GM23248 (cell line): ENCODE measurements around the gene CDH11. TPM values are rescaled to one million over a fixed set of nuclear protein-coding genes. Genes with fewer than 3 reads are reported as not detected.

Source experiments
- DNase-seq: peaks from one replicate; pipeline ENCODE4 v3.0.0-alpha.2; 2015
- H2AFZ ChIP-seq: fragments of 200-600 bp; sonication (generic); 2 replicates; pipeline ENCODE4 v1.6.1; 2016; ENCODE audit warnings: antibody characterized with exemption
- H3F3A ChIP-seq: fragments of 200-600 bp; sonication (generic); 2 replicates; pipeline ENCODE4 v1.6.1; 2016; ENCODE audit warnings: mild to moderate bottlenecking, antibody characterized with exemption, mixed run types; ENCODE audit not compliant: insufficient read depth
- H3K27ac ChIP-seq: fragments of 200-600 bp; sonication (generic); 2 replicates; pipeline ENCODE4 v1.5.1; 2016; ENCODE audit warnings: mild to moderate bottlenecking
- H3K27me3 ChIP-seq: fragments of 200-600 bp; sonication (generic); replicated peaks from 2 replicates; pipeline ENCODE4 v1.6.1; 2016; ENCODE audit warnings: mild to moderate bottlenecking; ENCODE audit not compliant: insufficient read depth
- H3K36me3 ChIP-seq: fragments of 200-600 bp; sonication (generic); 2 replicates; pipeline ENCODE4 v1.6.1; 2016; ENCODE audit warnings: low read depth, mild to moderate bottlenecking
- H3K4me1 ChIP-seq: fragments of 200-600 bp; sonication (generic); 2 replicates; pipeline ENCODE4 v1.6.1; 2016; ENCODE audit warnings: mild to moderate bottlenecking; ENCODE audit not compliant: insufficient read depth
- H3K4me2 ChIP-seq: fragments of 200-600 bp; sonication (generic); one replicate; pipeline ENCODE4 v1.6.1; 2016; ENCODE audit warnings: mild to moderate bottlenecking; ENCODE audit not compliant: unreplicated experiment
- H3K4me3 ChIP-seq: fragments of 200-600 bp; sonication (generic); 2 replicates; pipeline ENCODE4 v1.5.1; 2016; ENCODE audit warnings: mild to moderate bottlenecking
- H3K79me2 ChIP-seq: fragments of 200-600 bp; sonication (generic); 2 replicates; pipeline ENCODE4 v1.6.1; 2016; ENCODE audit warnings: mild to moderate bottlenecking; ENCODE audit not compliant: insufficient read depth
- H3K9ac ChIP-seq: fragments of 200-600 bp; sonication (generic); 2 replicates; pipeline ENCODE4 v1.6.1; 2016; ENCODE audit warnings: mild to moderate bottlenecking
- H3K9me2 ChIP-seq: fragments of 200-600 bp; sonication (generic); 2 replicates; pipeline ENCODE4 v1.6.1; 2016; ENCODE audit warnings: mixed run types, mild to moderate bottlenecking, moderate library complexity; ENCODE audit not compliant: insufficient read depth
- H3K9me3 ChIP-seq: fragments of 200-600 bp; sonication (generic); one replicate; pipeline ENCODE4 v1.6.1; 2017; ENCODE audit warnings: low read depth
- H4K20me1 ChIP-seq: fragments of 200-600 bp; sonication (generic); 2 replicates; pipeline ENCODE4 v1.6.0; 2016; ENCODE audit not compliant: insufficient read depth
- EZH2 ChIP-seq: fragments of 200-600 bp; sonication (generic); IDR thresholded peaks from 2 replicates; pipeline ENCODE4 v1.6.1; 2018; ENCODE audit warnings: antibody characterized with exemption, mild to moderate bottlenecking; ENCODE audit not compliant: insufficient read depth, poor library complexity, severe bottlenecking
- EZH2phosphoT487 ChIP-seq: fragments of 200-600 bp; sonication (generic); IDR thresholded peaks from 2 replicates; pipeline ENCODE4 v1.6.1; 2018; ENCODE audit warnings: antibody characterized with exemption, moderate library complexity, mild to moderate bottlenecking, low read depth; ENCODE audit not compliant: insufficient read depth
- WGBS, 2 experiments: methylation state at CpG; one replicate each; pipeline ENCODE4 v1.1.6; 2015 to 2017; ENCODE audit warnings: low lambda C conversion rate in 2 of 2, low coverage in 1 of 2; ENCODE audit errors: missing lambda C conversion rate in 2 of 2; 5-methylcytosine and 5-hydroxymethylcytosine counted together
- in situ Hi-C: fragments of 300-500 bp; cut with MboI; formaldehyde crosslinking; loops from 2 replicates; pipeline ENCODE4 v1.15.0; 2020
- polyA plus RNA-seq: library from polyadenylated mRNA; unstranded; fragments of >200 nt; fragmentation: Nextera tagmentation; extraction: Ambion mirVana; gene quantifications from 2 replicates; pipeline ENCODE4 v1.2.1, GENCODE V29; 2016
- total RNA-seq: library from RNA; depleted of rRNA; stranded (reverse); fragments of >200 nt; shearing (Covaris generic); gene quantifications from 2 replicates; pipeline ENCODE4 v1.2.3, GENCODE V29; 2014

Gene CDH11
- total and polyA plus RNA-seq, 2 experiments from 2014 or later = 264 to 525 TPM

DNA sequence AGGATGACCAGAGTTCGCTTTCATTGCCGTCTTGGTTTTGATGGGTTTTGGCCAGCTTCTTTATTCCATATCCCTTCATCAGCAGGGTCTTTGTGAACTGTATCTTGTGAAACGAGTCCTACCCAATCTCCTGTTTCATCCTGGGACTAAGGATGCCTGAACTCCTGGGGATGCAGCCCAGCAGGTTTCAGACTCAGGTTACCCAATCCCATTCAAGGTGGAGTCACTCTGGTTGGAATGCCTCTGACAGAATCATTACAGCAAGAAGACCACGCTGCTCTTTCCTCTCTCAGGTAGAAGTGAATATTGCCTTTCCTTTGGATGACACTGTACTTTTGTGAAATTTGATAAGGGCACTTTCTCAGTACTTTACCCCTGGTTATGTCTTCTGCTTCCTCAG is 98.1 kb downstream of the CDH11 start:
- Histone ChIP-seq H3K79me2 (peaks cover 100% of the 10 kb centered on the region), H3K9ac (no peak overlapping the region), H3K27ac (no peak overlapping the region), H3F3A (peaks cover 45% of the 10 kb centered on the region), H2AFZ (no peak overlapping the region), H3K4me3 (no peak overlapping the region), H3K27me3 (no peaks in the 10 kb centered on the region), H4K20me1 (peaks cover 26% of the 10 kb centered on the region), H3K4me1 (peaks cover 22% of the 10 kb centered on the region; the same call in 1 of the 2 replicates), H3K9me3 (no peaks in the 10 kb centered on the region), H3K9me2 (no peaks in the 10 kb centered on the region), H3K36me3 (peaks cover 19% of the 10 kb centered on the region; the same call in 1 of the 2 replicates), H3K4me2 (no peak overlapping the region)
- TF ChIP-seq EZH2 (no peak), EZH2phosphoT487 (no peak)
- DNase-seq = no peak
- in situ Hi-C loops = no loop called here
- WGBS, 2 experiments = 98% methylated on average over 4 of the region's 4 CpGs

DNA sequence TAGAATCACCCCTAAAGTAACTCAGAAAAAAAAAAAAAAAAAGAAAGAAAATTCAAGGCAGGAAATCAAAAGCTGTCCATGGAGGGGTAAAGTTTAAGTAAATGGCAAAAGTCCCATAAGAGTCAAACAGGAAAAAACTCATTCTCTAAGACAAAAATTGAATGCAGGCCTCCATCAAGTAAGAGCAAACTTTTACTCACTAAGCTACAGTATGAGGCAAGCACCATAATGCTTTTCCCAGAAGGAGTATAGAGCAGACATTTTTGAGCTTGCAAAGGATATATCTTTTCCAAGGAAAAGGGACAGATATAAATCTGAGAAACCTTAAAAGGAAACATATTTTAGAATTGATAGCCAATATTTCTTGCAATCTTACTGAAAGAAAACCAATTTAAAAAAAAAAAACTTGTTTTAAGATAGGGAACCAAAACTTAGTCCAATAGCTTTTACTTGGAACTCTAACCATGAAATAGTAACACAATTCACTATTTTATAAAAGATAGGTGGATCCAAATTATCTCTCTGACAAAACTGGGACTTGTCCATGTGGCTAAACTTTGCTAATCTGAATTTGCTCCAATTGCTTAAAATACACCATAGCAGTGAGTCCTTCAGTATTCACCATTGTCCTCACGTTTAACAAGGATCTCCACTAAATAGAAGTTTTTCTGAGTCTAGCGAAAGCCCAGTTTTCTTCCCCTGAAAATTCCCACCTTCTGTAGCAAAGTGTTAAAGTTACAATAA is 99.8 kb downstream of the CDH11 start:
- no peak for TF ChIP-seq EZH2
- TF ChIP-seq EZH2phosphoT487 = no peak
- Histone ChIP-seq H3K9ac (no peak overlapping the region), H3K9me2 (no peaks in the 10 kb centered on the region), H3K4me3 (no peak overlapping the region), H2AFZ (no peak overlapping the region), H3K36me3 (peaks cover 20% of the 10 kb centered on the region), H3K27me3 (no peaks in the 10 kb centered on the region), H3F3A (peaks cover 52% of the 10 kb centered on the region), H3K27ac (no peak overlapping the region), H4K20me1 (peaks cover 27% of the 10 kb centered on the region), H3K9me3 (no peaks in the 10 kb centered on the region), H3K4me2 (no peak overlapping the region), H3K4me1 (peaks cover 22% of the 10 kb centered on the region; the same call in 1 of the 2 replicates), H3K79me2 (peaks cover 100% of the 10 kb centered on the region)
- in situ Hi-C loops = no loop called here
- no peak for DNase-seq
- WGBS, 2 experiments = 73 to 80% methylated on average over 2 of the region's 2 CpGs

DNA sequence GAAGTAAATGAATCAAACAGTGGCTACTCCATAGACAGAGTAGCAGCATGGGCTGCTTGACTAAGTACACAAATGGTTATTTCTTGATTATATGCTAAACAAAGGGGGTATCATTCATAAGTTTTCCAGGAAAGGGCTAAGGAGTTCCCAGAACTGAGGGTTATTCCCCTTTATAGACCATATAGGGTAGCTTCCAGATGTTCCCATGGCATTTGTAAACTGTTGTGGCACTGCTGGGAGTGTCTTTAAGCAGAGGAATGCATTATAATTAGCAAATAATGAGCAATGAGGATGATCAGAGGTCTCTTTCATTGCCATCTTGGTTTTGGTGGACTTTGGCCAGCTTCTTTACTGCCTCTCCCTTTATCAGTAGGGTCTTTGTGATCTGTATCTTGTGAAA is 105.1 kb downstream of the CDH11 start:
- Histone ChIP-seq H3F3A (peaks cover 51% of the 10 kb centered on the region), H4K20me1 (peaks cover 25% of the 10 kb centered on the region), H3K9me2 (no peaks in the 10 kb centered on the region), H3K9ac (no peak overlapping the region), H3K27me3 (no peaks in the 10 kb centered on the region), H2AFZ (no peak overlapping the region), H3K36me3 (peaks cover 19% of the 10 kb centered on the region), H3K9me3 (no peaks in the 10 kb centered on the region), H3K79me2 (peaks cover 95% of the 10 kb centered on the region), H3K27ac (no peak overlapping the region), H3K4me3 (no peak overlapping the region), H3K4me2 (no peak overlapping the region), H3K4me1 (peaks cover 16% of the 10 kb centered on the region)
- in situ Hi-C loops = no loop called here
- DNase-seq = no peak
- TF ChIP-seq EZH2phosphoT487 (no peak), EZH2 (no peak)

DNA sequence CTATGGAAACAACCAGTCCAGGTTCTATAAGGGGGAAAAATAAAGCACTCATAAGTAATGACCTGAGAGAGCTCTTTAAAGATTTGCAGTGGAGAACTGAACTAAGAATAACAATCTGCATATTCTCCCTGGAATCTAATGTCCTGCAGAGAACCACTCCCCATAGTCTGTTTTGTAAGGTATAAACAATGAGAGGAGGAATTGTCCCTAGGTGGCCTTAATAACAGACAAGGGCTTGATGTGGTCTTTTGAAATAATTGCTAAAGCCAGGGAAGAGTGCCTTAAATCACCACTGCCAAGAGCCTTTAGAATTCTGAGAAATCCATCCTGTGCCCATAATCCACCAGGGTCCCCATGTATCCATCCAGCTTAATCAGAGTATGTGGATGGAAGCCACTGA is 106.3 kb downstream of the CDH11 start:
- Histone ChIP-seq H3K9ac (no peak overlapping the region), H3K27ac (no peak overlapping the region), H3K36me3 (peaks cover 24% of the 10 kb centered on the region), H3K4me1 (peaks cover 21% of the 10 kb centered on the region), H3F3A (peaks cover 57% of the 10 kb centered on the region), H3K4me2 (no peak overlapping the region), H3K79me2 (peaks cover 92% of the 10 kb centered on the region), H4K20me1 (peaks cover 29% of the 10 kb centered on the region), H3K4me3 (no peak overlapping the region), H3K9me2 (no peaks in the 10 kb centered on the region), H3K27me3 (no peaks in the 10 kb centered on the region), H2AFZ (no peak overlapping the region), H3K9me3 (no peaks in the 10 kb centered on the region)
- TF ChIP-seq EZH2phosphoT487 = no peak
- no peak for TF ChIP-seq EZH2
- no peak for DNase-seq
- in situ Hi-C loops = no loop called here
